Neural cell (in vitro differentiated cells): ENCODE results near the gene SERAC1. TPM values are rescaled to one million over a fixed set of nuclear protein-coding genes. Genes with fewer than 3 reads are reported as not detected.

Experiments
- H2AFZ ChIP-seq: fragments of 200-600, 300-800 bp; sonication (generic), shearing (Covaris generic); 2 replicates; pipeline ENCODE4 v1.6.0; 2014; ENCODE audit warnings: low read depth, mild to moderate bottlenecking, antibody characterized with exemption, low read length, moderate library complexity
- H3F3A ChIP-seq: fragments of 200-600 bp; shearing (Covaris generic); 2 replicates; pipeline ENCODE4 v1.6.1; 2016; ENCODE audit warnings: mild to moderate bottlenecking, moderate library complexity, mixed read lengths, antibody characterized with exemption, low read length; ENCODE audit not compliant: insufficient read depth, poor library complexity, severe bottlenecking
- H3K27ac ChIP-seq: fragments of 200-600, 300-800 bp; sonication (generic), shearing (Covaris generic); 2 replicates; pipeline ENCODE4 v1.5.1; 2014; ENCODE audit warnings: mild to moderate bottlenecking, low read length, moderate library complexity
- H3K27me3 ChIP-seq: fragments of 300-800, 200-600 bp; sonication (generic), shearing (Covaris generic); 2 replicates; pipeline ENCODE4 v1.6.0; 2014; ENCODE audit warnings: mild to moderate bottlenecking, low read depth, low read length, moderate library complexity; ENCODE audit not compliant: insufficient read depth
- H3K36me3 ChIP-seq: fragments of 300-800, 200-600 bp; sonication (generic), shearing (Covaris generic); 2 replicates; pipeline ENCODE4 v1.5.1; 2014; ENCODE audit warnings: mild to moderate bottlenecking, antibody characterized with exemption, low read length, moderate library complexity; ENCODE audit not compliant: insufficient read depth
- H3K4me2 ChIP-seq: fragments of 300-800, 200-600 bp; sonication (generic), shearing (Covaris generic); 2 replicates; pipeline ENCODE4 v1.6.0; 2014; ENCODE audit warnings: mild to moderate bottlenecking, low read length
- H3K4me3 ChIP-seq: fragments of 300-800, 200-600 bp; sonication (generic), shearing (Covaris generic); 2 replicates; pipeline ENCODE4 v1.5.1; 2014; ENCODE audit warnings: mild to moderate bottlenecking, low read length, moderate library complexity
- H3K79me2 ChIP-seq: fragments of 200-600 bp; shearing (Covaris generic); replicated peaks from 2 replicates; pipeline ENCODE4 v1.6.0; 2014; ENCODE audit warnings: mild to moderate bottlenecking, low read length, moderate library complexity; ENCODE audit not compliant: insufficient read depth
- H3K9ac ChIP-seq: fragments of 300-800, 200-600 bp; sonication (generic), shearing (Covaris generic); 2 replicates; pipeline ENCODE4 v1.6.1; 2016; ENCODE audit warnings: mild to moderate bottlenecking, low read length, mixed read lengths
- H3K9me2 ChIP-seq: fragments of 200-600 bp; shearing (Covaris generic); 2 replicates; pipeline ENCODE4 v1.6.1; 2016; ENCODE audit warnings: mild to moderate bottlenecking, low read length, mixed read lengths; ENCODE audit not compliant: insufficient read depth
- H3K9me3 ChIP-seq: fragments of 200-600, 300-800 bp; sonication (generic), shearing (Covaris generic); 2 replicates; pipeline ENCODE4 v1.6.1; 2016; ENCODE audit warnings: mild to moderate bottlenecking, mixed run types, low read length, moderate library complexity, mixed read lengths
- H4K20me1 ChIP-seq: fragments of 200-600 bp; shearing (Covaris generic); 2 replicates; pipeline ENCODE4 v1.6.1; 2016; ENCODE audit warnings: mild to moderate bottlenecking, mixed run types; ENCODE audit not compliant: insufficient read depth
- CTCF ChIP-seq: fragments of 450-650 bp; IDR thresholded peaks from 2 replicates; pipeline ENCODE4 v1.5.1; 2014; ENCODE audit warnings: antibody characterized with exemption, mild to moderate bottlenecking, moderate library complexity; ENCODE audit not compliant: poor library complexity, severe bottlenecking
- EP300 ChIP-seq: fragments of 450-650 bp; conservative IDR thresholded peaks from 2 replicates; pipeline ENCODE4 v1.6.1; 2014; ENCODE audit warnings: antibody characterized with exemption, mild to moderate bottlenecking, moderate library complexity; ENCODE audit not compliant: poor library complexity, severe bottlenecking
- EZH2 ChIP-seq: fragments of 200-600, 300-800 bp; shearing (Covaris generic), sonication (generic); IDR thresholded peaks from 2 replicates; pipeline ENCODE4 v1.6.1; 2014; ENCODE audit warnings: antibody characterized with exemption, low read length, borderline replicate concordance, mild to moderate bottlenecking; ENCODE audit not compliant: insufficient read depth, poor library complexity, severe bottlenecking
- MXI1 ChIP-seq: fragments of 450-650 bp; conservative IDR thresholded peaks from 2 replicates; pipeline ENCODE4 v1.6.1; 2014; ENCODE audit warnings: antibody characterized with exemption, mild to moderate bottlenecking; ENCODE audit not compliant: poor library complexity, severe bottlenecking
- POLR2AphosphoS5 ChIP-seq: IDR thresholded peaks from 2 replicates; pipeline ENCODE4 v1.6.1; 2012
- RAD21 ChIP-seq: fragments of 450-650 bp; conservative IDR thresholded peaks from 2 replicates; pipeline ENCODE4 v1.6.1; 2014; ENCODE audit warnings: antibody characterized with exemption, mild to moderate bottlenecking, moderate library complexity
- REST ChIP-seq: IDR thresholded peaks from 2 replicates; pipeline ENCODE4 v1.6.1; 2012; ENCODE audit warnings: borderline replicate concordance
- SMC3 ChIP-seq: fragments of 450-650 bp; conservative IDR thresholded peaks from 2 replicates; pipeline ENCODE4 v1.6.1; 2014; ENCODE audit warnings: antibody characterized with exemption, mild to moderate bottlenecking, moderate library complexity; ENCODE audit not compliant: poor library complexity
- TAF1 ChIP-seq: IDR thresholded peaks from 2 replicates; pipeline ENCODE4 v1.6.1; 2012; ENCODE audit warnings: low read depth
- polyA plus RNA-seq: library from polyadenylated mRNA; depleted of rRNA; stranded (reverse); fragments of >200 nt; gene quantifications from 2 replicates; pipeline ENCODE4 v1.2.3, GENCODE V29; 2014

SERAC1 gene
- polyA plus RNA-seq, 1 donor from 2014 or later = 22.2 TPM

- H3K27me3 ChIP-seq = no peaks in the 10 kb centered on the region
- H3K4me2 ChIP-seq = no peak overlapping the region
- no peaks in the 10 kb centered on the region for H3K79me2 ChIP-seq
- H2AFZ ChIP-seq = no peak overlapping the region
- H3K4me3 ChIP-seq = no peak overlapping the region
- no peaks in the 10 kb centered on the region for H3K9me2 ChIP-seq
- no peaks in the 10 kb centered on the region for H4K20me1 ChIP-seq
- no peaks in the 10 kb centered on the region for H3K9me3 ChIP-seq
- H3K36me3 ChIP-seq = no peaks in the 10 kb centered on the region
- H3F3A ChIP-seq = no peaks in the 10 kb centered on the region
- TF ChIP-seq EZH2 (no peak), TAF1 (no peak), EP300 (no peak), POLR2AphosphoS5 (no peak), SMC3 (no peak), CTCF (no peak), REST (no peak), RAD21 (no peak), MXI1 (no peak)
- no peak overlapping the region for H3K9ac ChIP-seq
- no peak overlapping the region for H3K27ac ChIP-seq
Measured at GRCh38 chr6:158061361-158061708, 106.7 kb downstream of the SERAC1 start.

GRCh38 chr6:158060455-158061360 lies 107.4 kb downstream of the SERAC1 start:
- Histone ChIP-seq H3F3A (no peaks in the 10 kb centered on the region), H3K4me3 (no peak overlapping the region), H3K9me3 (no peaks in the 10 kb centered on the region), H3K9me2 (no peaks in the 10 kb centered on the region), H3K9ac (no peak overlapping the region), H3K79me2 (no peaks in the 10 kb centered on the region), H3K27ac (no peak overlapping the region), H3K36me3 (no peaks in the 10 kb centered on the region), H3K4me2 (no peak overlapping the region), H2AFZ (no peak overlapping the region), H4K20me1 (no peaks in the 10 kb centered on the region), H3K27me3 (no peaks in the 10 kb centered on the region)
- no peak for TF ChIP-seq EP300
- no peak for TF ChIP-seq TAF1
- TF ChIP-seq SMC3 = no peak
- TF ChIP-seq RAD21 = no peak
- no peak for TF ChIP-seq POLR2AphosphoS5
- no peak for TF ChIP-seq EZH2
- no peak for TF ChIP-seq CTCF
- no peak for TF ChIP-seq REST
- TF ChIP-seq MXI1 = no peak
